GM21717 (cell line): Measurements from ENCODE around the gene GALNT11.
A peak's percentile ranks its signal among the peaks of the same experiment; 100 is the strongest.

ENCODE experiments used
- ATAC-seq: cut with Tn5 transposase; IDR thresholded peaks from one replicate; pipeline ENCODE4 v1.9.1; 2021; ENCODE audit warnings: mild to moderate bottlenecking, moderate library complexity; ENCODE audit not compliant: unreplicated experiment

GALNT11 gene

DNA sequence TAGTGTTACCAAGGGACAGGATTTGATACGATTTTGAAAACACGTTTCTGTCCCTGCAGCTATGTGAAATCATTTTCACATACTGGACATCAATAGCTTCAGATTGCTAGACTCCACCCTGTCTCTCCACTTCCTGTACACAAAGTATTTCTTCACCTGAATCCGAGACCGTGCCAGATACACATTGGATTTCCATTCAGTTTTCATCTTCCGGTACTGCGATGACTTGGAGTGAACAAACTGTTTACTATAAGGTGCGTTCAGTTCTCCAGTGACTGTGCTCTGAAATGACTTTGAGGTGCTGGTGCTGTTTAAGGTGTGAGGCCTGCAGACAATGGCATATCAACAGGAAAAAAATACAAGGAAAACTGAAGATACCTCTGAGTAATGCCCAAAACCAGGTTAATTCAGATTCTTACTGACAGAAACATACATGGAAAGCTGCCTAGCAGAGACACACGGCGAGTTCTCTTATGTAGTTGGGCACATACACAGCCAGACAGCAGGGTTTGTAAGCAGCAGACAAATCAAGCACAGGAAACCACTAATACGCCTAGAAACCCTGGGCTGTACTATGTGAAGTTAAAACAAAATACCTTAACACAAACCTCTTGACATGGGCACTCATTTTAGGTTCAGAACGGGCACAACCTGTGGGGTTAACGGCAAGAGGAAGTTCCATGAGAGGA is 119.2 kb downstream of the GALNT11 start:
- no peak for ATAC-seq

DNA sequence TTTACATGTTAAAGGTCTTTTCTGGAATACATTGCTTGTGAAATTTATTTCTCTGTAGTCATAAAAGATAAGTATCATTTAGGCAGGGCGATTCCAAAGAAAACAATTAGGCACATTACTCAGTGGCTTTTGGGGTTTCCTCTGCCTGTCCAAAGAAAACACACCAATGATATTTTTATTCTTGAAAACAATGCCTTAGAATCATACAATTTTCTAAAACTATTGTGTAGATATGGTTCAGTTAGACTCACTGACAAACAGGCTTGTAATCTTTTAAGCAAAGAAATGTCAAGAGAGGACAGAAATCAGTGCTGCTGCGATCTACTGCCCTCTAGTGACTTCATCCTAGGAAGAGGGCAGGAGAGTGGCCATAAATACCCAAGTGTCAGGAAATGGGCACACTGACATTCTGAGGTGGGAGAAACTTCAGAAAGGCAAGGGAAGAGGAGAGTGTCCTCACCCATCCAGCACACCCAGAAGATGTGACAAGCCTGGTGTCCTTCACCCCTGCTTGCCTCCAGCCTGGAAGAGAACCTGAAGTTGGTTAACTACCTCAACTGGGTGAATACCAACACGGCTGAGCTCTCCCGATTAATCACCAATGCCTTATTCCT is 120.5 kb downstream of the GALNT11 start:
- no peak for ATAC-seq

DNA sequence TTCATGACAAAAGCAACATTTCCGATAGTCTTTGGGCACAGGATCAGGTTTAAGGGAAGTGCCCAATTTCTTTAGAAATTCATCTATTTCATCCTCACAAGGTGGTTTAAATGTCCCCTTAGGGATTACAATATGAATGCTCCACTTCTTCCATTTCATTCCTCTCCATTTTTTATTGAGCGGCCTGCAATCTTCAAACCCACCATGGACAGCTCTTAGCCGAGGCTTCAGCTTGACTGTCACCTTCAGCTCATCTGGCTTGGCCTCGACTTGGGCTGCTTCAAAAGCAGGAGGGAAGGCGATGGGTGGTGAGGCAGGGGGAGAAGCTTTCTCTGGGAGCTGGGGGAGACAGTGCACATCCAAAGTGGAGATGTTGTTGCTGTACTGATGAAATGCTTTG is 123.2 kb downstream of the GALNT11 start:
- ATAC-seq = no peak

DNA sequence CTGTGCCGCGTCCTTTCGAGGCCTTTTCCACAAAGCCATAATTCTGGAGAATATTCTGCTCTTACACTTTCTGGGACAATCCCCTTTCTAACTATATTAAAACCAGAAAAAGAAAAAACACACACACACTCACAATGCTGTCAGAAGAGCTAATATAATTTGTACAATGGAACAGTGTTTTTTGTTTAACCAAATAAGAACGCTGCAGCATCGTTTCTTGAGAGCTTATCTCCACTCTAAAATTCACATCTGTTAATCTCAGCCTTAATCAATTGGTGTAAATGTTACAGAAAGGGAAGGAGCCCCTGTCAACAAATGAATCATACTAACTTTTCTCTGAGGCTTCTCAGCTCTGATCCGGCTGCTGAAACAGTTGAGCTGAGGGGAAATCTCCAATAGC is 123.9 kb downstream of the GALNT11 start:
- no peak for ATAC-seq

DNA sequence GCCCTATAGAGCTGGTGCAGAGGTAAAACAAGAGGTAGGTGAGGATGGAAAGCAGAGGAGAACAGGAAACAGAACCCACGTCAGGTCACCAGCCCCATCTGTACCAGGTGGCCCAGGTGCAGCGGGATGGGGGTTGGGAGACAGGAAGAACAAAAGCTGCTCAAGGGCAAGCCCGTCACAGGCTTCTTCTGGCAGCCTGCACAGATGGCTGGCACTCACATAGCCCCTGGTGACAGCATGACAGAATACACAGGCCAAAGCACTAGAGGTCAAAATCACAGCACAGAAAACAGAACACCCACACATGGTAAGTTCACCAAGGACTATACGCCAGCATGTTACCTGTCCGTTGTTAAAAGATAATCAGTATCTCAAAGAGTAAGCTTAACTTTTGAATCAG is 126.8 kb downstream of the GALNT11 start:
- no peak for ATAC-seq

DNA sequence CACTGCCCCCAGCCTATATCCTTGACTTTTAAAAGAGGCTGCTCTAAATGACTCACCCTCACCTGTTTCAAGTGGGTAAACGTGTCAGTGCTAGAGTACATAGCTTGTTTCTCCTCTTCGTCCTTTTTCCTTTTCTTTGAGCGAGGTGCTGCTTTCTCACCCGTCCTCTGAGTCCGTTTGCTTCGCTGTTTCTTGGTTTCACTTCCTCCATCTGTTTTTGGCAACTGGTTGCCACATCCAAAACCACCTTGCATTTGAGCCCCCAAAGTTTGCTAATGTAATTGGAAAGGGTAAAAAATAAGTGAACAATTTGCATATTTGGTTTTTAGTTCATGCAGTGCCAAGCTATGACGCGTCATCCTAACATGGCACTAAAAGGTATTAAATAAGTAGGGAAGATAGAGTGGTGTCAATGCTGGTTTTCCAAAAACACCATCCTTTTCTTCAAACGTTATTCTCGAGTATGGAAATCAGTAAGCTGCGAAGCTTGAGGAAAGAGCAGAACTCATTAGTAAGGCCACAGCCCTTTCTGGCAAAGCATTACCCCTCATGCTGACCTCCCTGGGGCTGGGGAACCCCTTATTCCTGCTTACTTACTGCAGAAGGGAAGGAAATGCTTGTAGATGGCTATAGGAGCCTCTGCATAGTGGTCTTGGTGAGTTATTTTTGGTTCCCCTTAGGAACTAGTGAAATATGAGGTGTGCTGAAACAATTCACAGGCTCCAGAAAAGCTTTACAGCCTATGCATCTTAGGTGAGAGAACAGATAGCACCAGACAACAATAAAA is 133.5 kb downstream of the GALNT11 start:
- peak; percentile 95 for ATAC-seq

DNA sequence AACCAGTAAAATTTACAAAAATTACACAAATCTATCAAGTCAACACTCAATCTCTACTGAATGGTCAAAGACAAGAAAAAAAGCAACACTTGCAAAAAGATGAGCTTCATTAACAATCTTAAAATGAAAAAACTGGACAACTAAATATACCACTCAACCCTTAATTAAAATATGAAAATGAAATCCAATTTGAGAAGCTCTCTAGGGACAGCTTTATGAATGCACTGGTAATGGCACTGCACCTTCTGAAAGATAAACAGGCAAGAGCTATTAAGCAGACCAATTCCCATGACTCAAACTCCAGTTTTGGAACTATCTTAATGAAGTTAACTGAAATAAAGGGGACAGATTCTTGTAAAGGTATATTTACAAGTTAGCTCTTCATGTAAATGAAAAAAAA is 135.7 kb downstream of the GALNT11 start:
- ATAC-seq = no peak

DNA sequence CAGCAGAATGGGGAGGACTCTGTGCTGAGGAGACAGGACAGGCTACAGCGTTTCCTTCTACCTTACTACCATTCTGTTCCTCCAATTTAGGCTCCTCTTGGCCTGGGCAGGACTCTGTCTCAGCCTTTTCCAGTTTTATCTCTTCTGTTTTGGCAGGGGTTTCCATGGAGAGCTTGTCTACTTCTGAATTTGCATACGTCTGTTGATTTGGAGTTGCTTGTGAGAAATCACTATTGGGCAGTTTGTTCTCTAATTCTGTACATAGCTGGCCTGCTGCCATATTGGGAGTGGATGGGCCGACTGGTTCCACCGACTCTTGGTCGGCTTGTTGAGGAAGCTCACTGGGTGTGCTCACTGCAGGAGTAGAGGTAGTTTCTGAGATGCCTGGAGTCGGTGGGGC is 136.8 kb downstream of the GALNT11 start:
- no peak for ATAC-seq
